Measurements from ENCODE around the gene KIF19. TPM values are rescaled to one million over a fixed set of nuclear protein-coding genes. Genes with fewer than 3 reads are reported as not detected.

KIF19 gene
- total and polyA plus RNA-seq, 2 experiments from 2014 or later = 0.46 to 0.80 TPM

GRCh38 chr17:74283371-74283673 lies 42.7 kb upstream of the KIF19 start:
- Histone ChIP-seq H3K27me3 (no peaks in the 10 kb centered on the region), H3K9me3 (ENCODE audit: low read depth) (no peaks in the 10 kb centered on the region), H3K79me2 (no peaks in the 10 kb centered on the region), H3K9me2 (replicated peaks; ENCODE audit: insufficient read depth) (no peaks in the 10 kb centered on the region), H3K4me3 (no peak overlapping the region), H4K20me1 (ENCODE audit: insufficient read depth, poor library complexity, severe bottlenecking) (no peaks in the 10 kb centered on the region), H2AFZ (no peak overlapping the region), H3K36me3 (replicated peaks; ENCODE audit: insufficient read depth, low read depth) (no peaks in the 10 kb centered on the region), H3K27ac (peak overlapping the region; percentile 62), H3K4me2 (no peak overlapping the region), H3K4me1 (ENCODE audit: insufficient read depth) (no peaks in the 10 kb centered on the region)
- DNase-seq (ENCODE audit: low spot score) = no peak
- TF ChIP-seq EZH2 (IDR thresholded peaks at IDR 0.05; ENCODE audit: borderline replicate concordance) (no peak), CTCF (IDR thresholded peaks at IDR 0.05; ENCODE audit: poor library complexity) (no peak), EZH2phosphoT487 (IDR thresholded peaks at IDR 0.05; ENCODE audit: low read depth, severe bottlenecking, unreplicated experiment) (no peak)
- 95% methylated on average over 4 of the region's 4 CpGs for WGBS (ENCODE audit: low lambda C conversion rate, missing lambda C conversion rate)

DNA sequence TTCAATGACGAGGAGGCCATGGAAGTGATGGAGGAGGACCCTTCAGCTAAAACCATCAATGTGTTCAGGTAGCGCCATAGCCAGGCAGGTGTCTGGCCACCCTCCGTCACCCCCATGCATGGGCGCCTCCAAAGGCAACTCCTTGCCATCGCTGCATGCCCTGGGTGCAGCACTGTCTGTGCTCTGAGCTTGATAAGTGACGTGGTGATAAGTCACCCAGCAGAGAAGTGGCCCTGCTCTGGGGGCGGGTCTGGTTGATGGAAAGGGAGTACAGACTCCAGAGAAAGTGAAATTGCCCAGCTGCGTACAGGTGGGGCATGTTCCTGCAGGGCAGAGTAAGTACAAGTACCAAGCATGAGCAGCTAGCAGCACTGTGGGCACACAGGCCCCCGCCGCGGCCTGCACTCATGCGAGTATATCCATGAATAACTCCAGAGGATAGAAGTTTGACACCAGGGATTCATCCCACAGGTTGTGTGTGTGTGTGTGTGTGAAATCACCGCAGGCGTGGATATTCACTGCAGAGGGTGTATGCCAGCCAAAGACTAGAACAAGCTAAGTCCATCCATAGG lies 38.9 kb upstream of the KIF19 start:
- no peaks in the 10 kb centered on the region for H3K9me3 ChIP-seq (ENCODE audit: low read depth)
- WGBS (ENCODE audit: low lambda C conversion rate, missing lambda C conversion rate) = 82% methylated on average over 14 of the region's 14 CpGs
- TF ChIP-seq EZH2 (IDR thresholded peaks at IDR 0.05; ENCODE audit: borderline replicate concordance) (no peak), CTCF (IDR thresholded peaks at IDR 0.05; ENCODE audit: poor library complexity) (no peak), EZH2phosphoT487 (IDR thresholded peaks at IDR 0.05; ENCODE audit: low read depth, severe bottlenecking, unreplicated experiment) (no peak)
- H3K4me1 ChIP-seq (ENCODE audit: insufficient read depth) = no peaks in the 10 kb centered on the region
- no peaks in the 10 kb centered on the region for H3K79me2 ChIP-seq
- no peaks in the 10 kb centered on the region for H3K9me2 ChIP-seq (replicated peaks; ENCODE audit: insufficient read depth)
- H4K20me1 ChIP-seq (ENCODE audit: insufficient read depth, poor library complexity, severe bottlenecking) = no peaks in the 10 kb centered on the region
- no peak for DNase-seq (ENCODE audit: low spot score)
- H3K36me3 ChIP-seq (replicated peaks; ENCODE audit: insufficient read depth, low read depth) = no peaks in the 10 kb centered on the region
- no peak overlapping the region for H3K27ac ChIP-seq
- no peak overlapping the region for H2AFZ ChIP-seq
- no peak overlapping the region for H3K4me3 ChIP-seq
- H3K4me2 ChIP-seq = no peak overlapping the region
- no peaks in the 10 kb centered on the region for H3K27me3 ChIP-seq

DNA sequence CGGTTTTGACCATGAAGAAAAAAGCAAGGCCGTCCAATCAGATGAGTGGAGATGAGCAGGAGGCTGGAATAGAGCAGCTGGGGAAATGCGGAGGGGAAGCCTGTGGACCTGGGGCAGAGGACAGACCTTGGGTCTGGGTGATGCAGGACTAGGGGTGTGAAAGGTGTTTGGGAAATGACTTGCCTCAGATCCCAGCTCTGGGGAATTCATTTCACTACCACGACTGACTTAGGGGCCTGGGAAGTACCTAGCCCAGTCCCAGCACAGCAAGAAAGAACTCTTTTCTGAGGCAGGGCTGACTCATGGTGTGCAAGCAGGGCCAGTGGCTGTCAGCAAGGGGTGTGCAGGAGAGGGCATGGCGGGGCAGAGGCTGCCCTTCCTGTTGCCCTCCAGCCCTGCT lies 37.2 kb upstream of the KIF19 start:
- H3K27me3 ChIP-seq = no peaks in the 10 kb centered on the region
- H3K36me3 ChIP-seq (replicated peaks; ENCODE audit: insufficient read depth, low read depth) = no peaks in the 10 kb centered on the region
- no peak overlapping the region for H3K27ac ChIP-seq
- no peak overlapping the region for H3K4me2 ChIP-seq
- no peak overlapping the region for H3K4me3 ChIP-seq
- no peak overlapping the region for H2AFZ ChIP-seq
- no peak for DNase-seq (ENCODE audit: low spot score)
- no peaks in the 10 kb centered on the region for H3K9me3 ChIP-seq (ENCODE audit: low read depth)
- no peaks in the 10 kb centered on the region for H3K9me2 ChIP-seq (replicated peaks; ENCODE audit: insufficient read depth)
- H4K20me1 ChIP-seq (ENCODE audit: insufficient read depth, poor library complexity, severe bottlenecking) = no peaks in the 10 kb centered on the region
- no peaks in the 10 kb centered on the region for H3K4me1 ChIP-seq (ENCODE audit: insufficient read depth)
- TF ChIP-seq EZH2phosphoT487 (IDR thresholded peaks at IDR 0.05; ENCODE audit: low read depth, severe bottlenecking, unreplicated experiment) (no peak), EZH2 (IDR thresholded peaks at IDR 0.05; ENCODE audit: borderline replicate concordance) (no peak), CTCF (IDR thresholded peaks at IDR 0.05; ENCODE audit: poor library complexity) (no peak)
- H3K79me2 ChIP-seq = no peaks in the 10 kb centered on the region
- WGBS (ENCODE audit: low lambda C conversion rate, missing lambda C conversion rate) = 75% methylated on average over 5 of the region's 5 CpGs

DNA sequence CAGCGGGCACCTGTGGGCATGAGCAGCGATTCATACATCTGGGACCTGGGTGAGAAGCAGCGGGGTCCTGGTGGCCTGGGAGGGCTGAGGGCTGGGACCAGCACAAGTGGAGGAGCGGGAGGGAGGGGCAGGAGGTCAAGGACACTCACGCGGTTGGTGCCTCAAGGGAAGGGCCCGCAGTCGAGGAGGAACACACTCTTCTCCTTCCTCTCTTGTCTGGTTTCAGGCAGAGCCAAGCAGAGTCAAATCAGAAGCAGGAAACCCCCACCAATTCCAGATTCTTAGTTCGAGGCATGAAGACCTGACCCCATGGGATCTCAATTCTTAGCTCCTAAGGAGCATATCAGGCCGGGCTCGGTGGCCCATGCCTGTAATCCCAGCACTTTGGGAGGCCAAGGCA lies 36.3 kb upstream of the KIF19 start:
- H3K27ac ChIP-seq = no peak overlapping the region
- H3K9me2 ChIP-seq (replicated peaks; ENCODE audit: insufficient read depth) = no peaks in the 10 kb centered on the region
- 95% methylated on average over 7 of the region's 11 CpGs for WGBS (ENCODE audit: low lambda C conversion rate, missing lambda C conversion rate)
- TF ChIP-seq EZH2phosphoT487 (IDR thresholded peaks at IDR 0.05; ENCODE audit: low read depth, severe bottlenecking, unreplicated experiment) = no peak
- no peak for TF ChIP-seq EZH2 (IDR thresholded peaks at IDR 0.05; ENCODE audit: borderline replicate concordance)
- no peak for TF ChIP-seq CTCF (IDR thresholded peaks at IDR 0.05; ENCODE audit: poor library complexity)
- no peaks in the 10 kb centered on the region for H3K9me3 ChIP-seq (ENCODE audit: low read depth)
- no peaks in the 10 kb centered on the region for H4K20me1 ChIP-seq (ENCODE audit: insufficient read depth, poor library complexity, severe bottlenecking)
- no peaks in the 10 kb centered on the region for H3K36me3 ChIP-seq (replicated peaks; ENCODE audit: insufficient read depth, low read depth)
- H3K27me3 ChIP-seq = no peaks in the 10 kb centered on the region
- H3K4me3 ChIP-seq = no peak overlapping the region
- H2AFZ ChIP-seq = no peak overlapping the region
- DNase-seq (ENCODE audit: low spot score) = no peak
- H3K4me1 ChIP-seq (ENCODE audit: insufficient read depth) = no peaks in the 10 kb centered on the region
- no peaks in the 10 kb centered on the region for H3K79me2 ChIP-seq
- no peak overlapping the region for H3K4me2 ChIP-seq
